ENCODE results near the gene NAGA.

Gene NAGA

DNA sequence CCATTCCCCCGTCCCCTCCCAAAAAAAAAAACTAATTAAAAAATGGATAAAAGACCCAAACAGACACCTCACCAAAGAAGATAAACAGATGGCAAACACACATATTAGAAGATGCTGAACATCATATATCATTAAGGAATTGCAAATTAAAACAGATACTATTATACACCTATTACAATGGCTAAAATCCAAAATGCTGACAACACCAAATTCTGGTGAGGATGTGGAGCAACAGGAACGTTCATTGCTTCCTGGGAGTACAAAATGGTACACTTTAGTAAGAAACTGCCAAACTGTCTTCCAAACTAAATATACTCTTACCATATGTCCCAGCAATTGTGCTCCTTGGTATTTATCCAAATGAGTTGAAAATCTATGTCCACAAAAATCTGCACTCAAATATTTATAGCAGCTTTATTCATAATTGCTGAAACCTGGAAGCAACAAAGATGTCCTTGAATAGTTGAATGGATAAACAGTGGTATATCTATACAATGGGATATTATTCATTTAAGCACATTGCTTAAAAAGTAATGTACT lies 19.9 kb downstream of the NAGA start:
- no peak for DNase-seq (ENCODE audit: extremely low read depth in 1 of 2, low read depth in 1 of 2)

DNA sequence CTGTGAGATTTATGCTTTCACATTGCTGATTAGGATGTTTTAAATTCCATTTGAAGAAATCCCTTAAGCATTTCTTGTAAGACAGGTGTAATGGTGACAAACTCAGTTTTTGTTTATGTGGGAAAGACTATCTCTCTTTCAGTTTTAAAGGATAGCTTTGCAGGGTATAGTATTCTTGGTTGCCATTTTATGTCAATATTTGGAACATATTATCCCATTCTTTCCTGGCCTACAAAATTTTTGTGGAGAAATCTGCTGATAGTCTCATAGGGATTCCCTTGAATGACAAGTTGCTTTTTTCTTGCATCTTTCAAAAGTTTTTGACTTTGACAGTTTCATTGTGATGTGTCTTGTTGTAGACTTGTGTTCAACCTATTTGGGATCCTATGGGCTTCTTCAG lies 28.8 kb downstream of the NAGA start:
- no peak for DNase-seq (ENCODE audit: extremely low read depth in 1 of 2, low read depth in 1 of 2)

- DNase-seq (ENCODE audit: extremely low read depth in 1 of 2, low read depth in 1 of 2) = no peak
Observed at GRCh38 chr22:42039271-42039670, 31.3 kb downstream of the NAGA start.

GRCh38 chr22:42035256-42035655 lies 35.4 kb downstream of the NAGA start:
- no peak for DNase-seq (ENCODE audit: extremely low read depth in 1 of 2, low read depth in 1 of 2)

DNA sequence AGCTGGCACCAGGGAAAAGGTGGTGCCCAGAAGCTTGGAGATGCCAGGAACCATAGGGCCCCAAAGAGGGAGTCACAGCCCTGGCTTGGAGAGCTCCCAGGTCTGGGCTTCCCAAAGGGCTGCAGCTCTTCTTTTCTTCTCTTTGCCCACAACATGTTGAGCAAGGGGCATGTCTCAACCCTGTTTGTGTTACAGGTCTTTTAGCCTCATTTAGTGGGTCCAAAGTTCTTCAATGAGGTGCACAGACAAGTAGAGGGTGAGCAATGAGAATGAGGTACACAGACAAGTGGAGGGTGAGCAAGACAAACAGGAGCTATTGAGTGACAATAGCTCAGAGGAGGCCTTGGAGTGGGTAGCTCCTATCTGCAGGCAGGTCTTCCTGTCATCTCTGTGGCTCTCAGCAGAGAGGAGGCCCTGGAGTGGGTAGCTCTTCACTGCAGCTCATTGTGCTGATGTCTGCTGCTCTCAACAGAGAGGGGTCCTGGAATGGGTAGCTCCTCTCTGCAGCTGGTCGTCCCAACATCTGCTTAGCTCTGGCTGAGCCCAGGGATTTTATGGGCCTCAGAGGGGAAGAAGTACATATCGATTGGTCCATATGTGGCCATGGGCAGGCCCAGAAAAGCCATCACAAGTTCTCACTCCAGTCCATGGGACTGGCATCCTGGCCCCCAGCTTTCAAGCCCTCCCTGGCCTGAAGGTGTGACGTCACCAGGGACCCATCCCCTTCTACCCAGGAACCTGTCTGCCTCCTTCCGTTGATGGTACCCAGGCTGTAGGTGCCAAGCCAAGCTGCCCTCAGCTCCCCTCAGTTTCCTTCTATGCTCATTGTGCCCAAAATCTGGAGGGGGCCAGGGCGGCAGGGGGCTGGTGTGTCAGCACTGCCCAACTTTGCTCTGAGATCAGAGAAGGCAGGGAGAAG lies 37.1 kb downstream of the NAGA start:
- DNase-seq (ENCODE audit: extremely low read depth in 1 of 2, low read depth in 1 of 2) = no peak

GRCh38 chr22:42026705-42027104 lies 43.9 kb downstream of the NAGA start:
- no peak for DNase-seq (ENCODE audit: extremely low read depth in 1 of 2, low read depth in 1 of 2)

DNA sequence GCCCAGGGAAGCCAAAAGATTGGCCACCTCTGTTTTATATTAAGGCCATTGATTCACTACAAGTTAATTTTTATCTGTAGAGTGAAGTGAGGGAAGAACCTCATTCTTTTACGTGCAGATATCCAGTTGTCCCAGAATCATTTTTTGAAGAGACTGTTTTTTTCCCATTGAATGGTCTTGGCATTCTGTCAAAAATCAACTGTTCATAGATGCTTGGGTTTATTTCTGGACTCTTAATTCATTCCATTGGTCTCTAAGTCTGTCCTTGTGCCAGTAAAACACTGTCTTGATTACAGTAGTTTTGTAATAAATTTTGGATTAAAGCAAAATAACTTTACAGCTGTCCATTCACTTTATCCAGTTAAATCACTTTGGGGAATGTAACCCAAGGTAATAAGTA lies 45.2 kb downstream of the NAGA start:
- DNase-seq (ENCODE audit: extremely low read depth in 1 of 2, low read depth in 1 of 2) = no peak

DNA sequence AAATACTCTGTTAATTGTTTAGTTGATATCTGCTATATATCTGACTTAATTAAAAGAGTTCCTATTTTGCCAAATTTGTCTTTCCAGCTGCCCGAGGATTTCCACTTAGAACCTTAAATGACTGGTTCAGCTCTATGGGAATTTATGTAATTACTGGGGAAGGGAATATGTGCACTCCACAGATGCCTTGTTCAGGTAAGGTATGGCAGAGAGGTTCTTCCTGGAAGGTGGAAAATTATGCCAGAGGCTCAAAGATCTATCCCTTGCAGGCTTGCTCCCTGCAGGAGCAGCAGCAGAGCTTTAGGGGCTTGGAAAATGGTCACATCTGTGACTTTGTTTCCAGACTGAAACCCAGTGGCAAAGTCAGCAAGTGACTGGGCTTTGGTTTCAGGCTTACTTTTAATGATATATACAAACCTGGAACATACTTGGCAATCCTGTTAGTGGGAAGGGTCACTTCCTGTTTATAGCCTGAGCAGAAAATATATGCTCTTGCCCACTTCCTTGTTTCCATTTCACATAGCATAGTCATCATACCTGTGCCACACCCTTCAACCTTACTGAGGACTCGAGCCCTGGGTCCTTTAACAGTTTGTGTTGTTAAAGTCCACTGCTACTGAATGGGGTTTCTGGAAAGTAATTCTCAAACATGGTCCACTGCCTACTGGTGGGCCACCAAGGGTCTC lies 48.3 kb downstream of the NAGA start:
- no peak for DNase-seq (ENCODE audit: extremely low read depth in 1 of 2, low read depth in 1 of 2)

DNA sequence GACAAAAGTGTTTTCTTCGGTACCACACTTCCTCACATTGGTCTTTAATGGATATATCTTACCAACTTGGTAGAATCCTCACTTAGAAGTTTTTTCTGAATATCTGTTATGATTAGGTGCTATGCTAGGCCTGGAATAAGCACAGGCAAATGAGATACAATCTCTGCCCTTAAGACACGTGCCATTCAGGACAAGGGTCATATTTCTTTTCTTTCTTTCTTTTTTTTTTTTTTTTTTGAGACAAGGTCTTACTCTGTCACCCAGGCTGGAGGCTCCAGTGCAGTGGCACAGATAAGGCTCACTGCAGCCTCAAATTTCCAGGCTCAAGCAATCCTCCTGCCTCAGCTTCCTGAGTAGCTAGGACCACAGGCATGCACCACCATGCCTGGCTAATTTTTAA lies 49.0 kb downstream of the NAGA start:
- DNase-seq (ENCODE audit: extremely low read depth in 1 of 2, low read depth in 1 of 2) = no peak

GRCh38 chr22:42018224-42018623 lies 52.4 kb downstream of the NAGA start:
- no peak for DNase-seq (ENCODE audit: extremely low read depth in 1 of 2, low read depth in 1 of 2)

- DNase-seq (ENCODE audit: extremely low read depth in 1 of 2, low read depth in 1 of 2) = no peak
Observed at GRCh38 chr22:42016111-42016510, 54.5 kb downstream of the NAGA start.

DNA sequence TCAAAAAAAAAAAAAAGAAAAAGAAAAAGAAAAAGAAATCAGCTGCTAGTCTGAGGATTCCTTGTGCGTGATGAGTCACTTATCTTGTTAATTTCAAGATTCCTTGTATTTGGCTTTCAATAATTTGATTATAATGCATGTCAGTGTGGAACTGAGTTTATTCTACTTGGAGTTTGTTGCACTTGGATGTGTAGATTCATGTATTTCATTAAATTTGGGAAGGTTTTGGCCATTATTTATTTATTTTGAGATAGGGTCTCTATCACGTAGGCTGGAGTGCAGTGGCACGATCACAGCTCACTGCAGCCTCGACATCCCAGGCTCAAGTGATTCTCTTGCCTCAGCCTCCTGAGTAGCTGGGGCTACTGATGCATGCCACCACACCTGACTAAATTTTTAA lies 57.2 kb downstream of the NAGA start:
- no peak for DNase-seq (ENCODE audit: extremely low read depth in 1 of 2, low read depth in 1 of 2)

GRCh38 chr22:42010778-42011177 lies 59.8 kb downstream of the NAGA start:
- no peak for DNase-seq (ENCODE audit: extremely low read depth in 1 of 2, low read depth in 1 of 2)

All from stimulated activated CD8-positive, alpha-beta memory T cell treated with anti-CD3 and anti-CD28 coated beads, Interleukin-7, amount 100 ng/mL, for 48 hours (primary cell).